Coronary artery (tissue), 2 donors: ENCODE data around the gene JAK1.
A peak's percentile ranks its signal among the peaks of the same experiment; 100 is the strongest.

Source experiments
- DNase-seq: peaks from one replicate; pipeline ENCODE4 v3.0.0-alpha.2; 2017; ENCODE audit warnings: low spot score
- H3K27ac ChIP-seq, 2 donors: fragments of 200-600 bp; sonication (generic); one replicate each; pipeline ENCODE4 v1.5.1; 2016 to 2019
- H3K4me3 ChIP-seq: fragments of 200-600 bp; sonication (generic); 2 replicates; pipeline ENCODE4 v1.5.1; 2016; ENCODE audit warnings: mild to moderate bottlenecking, moderate library complexity
- CTCF ChIP-seq: fragments of 200-600 bp; sonication (generic); IDR thresholded peaks from one replicate; pipeline ENCODE4 v1.5.1; 2019; ENCODE audit warnings: antibody characterized with exemption

The JAK1 gene

GRCh38 chr1:64938991-64939390, 27.4 kb downstream of the JAK1 start:
- TF ChIP-seq CTCF = no peak
- H3K27ac ChIP-seq = no peak overlapping the region
- no peak overlapping the region for H3K4me3 ChIP-seq
- DNase-seq = no peak

- Histone ChIP-seq H3K4me3 (no peak overlapping the region), H3K27ac (no peak overlapping the region)
- DNase-seq = no peak
- no peak for TF ChIP-seq CTCF
Observed at GRCh38 chr1:64936956-64937355, 29.4 kb downstream of the JAK1 start.

GRCh38 chr1:64935551-64936155, 30.7 kb downstream of the JAK1 start:
- TF ChIP-seq CTCF = no peak
- DNase-seq = no peak
- no peak overlapping the region for H3K4me3 ChIP-seq
- peak overlapping the region in 1 of 2 donors; percentile 2 for H3K27ac ChIP-seq

GRCh38 chr1:64934878-64935275, 31.5 kb downstream of the JAK1 start:
- no peak for DNase-seq
- TF ChIP-seq CTCF = no peak
- Histone ChIP-seq H3K27ac (peak overlapping the region; percentile 69 to 93), H3K4me3 (no peak overlapping the region)

- Histone ChIP-seq H3K4me3 (no peak overlapping the region), H3K27ac (peak overlapping the region; percentile 69 to 93)
- no peak for TF ChIP-seq CTCF
- DNase-seq = no peak
Observed at GRCh38 chr1:64934115-64934877, 32.1 kb downstream of the JAK1 start.

- no peak for TF ChIP-seq CTCF
- Histone ChIP-seq H3K4me3 (peak overlapping the region; percentile 54), H3K27ac (peak overlapping the region; percentile 69 to 93)
- peak; percentile 81 for DNase-seq
Observed at GRCh38 chr1:64933296-64934070, 32.9 kb downstream of the JAK1 start.
